Measurements from ENCODE around the gene ASB14.
A peak's percentile ranks its signal among the peaks of the same experiment; 100 is the strongest.
"Not testable (repeated sequence)": the region's sequence is repeated elsewhere in the genome, so short reads cannot be mapped to it uniquely, and the experiment has no call there.

ASB14 gene

GRCh38 chr3:57309769-57310360 lies 17.4 kb upstream of the ASB14 start:
- ChIA-PET CTCF (no interaction called here), POLR2A (ENCODE audit: low non-redundant PET) (no interaction called here)
- DNase-seq (ENCODE audit: low spot score): no peak
- TF ChIP-seq CTCF (conservative IDR thresholded peaks at IDR 0.05; ENCODE audit: low read depth): no peak
- no peak overlapping the region for H3K27ac ChIP-seq

- CTCF ChIA-PET; POLR2A ChIA-PET (ENCODE audit: low non-redundant PET); H3K27ac ChIP-seq: not testable (repeated sequence)
- DNase-seq (ENCODE audit: low spot score): peak; percentile 16
Observed at GRCh38 chr3:57303520-57303919, 11.0 kb upstream of the ASB14 start.

GRCh38 chr3:57298041-57298440 lies 5.6 kb upstream of the ASB14 start:
- H3K27ac ChIP-seq: no peak overlapping the region
- ChIA-PET POLR2A (ENCODE audit: low non-redundant PET) (no interaction called here), CTCF (no interaction called here)
- TF ChIP-seq CTCF (conservative IDR thresholded peaks at IDR 0.05; ENCODE audit: low read depth): no peak
- DNase-seq (ENCODE audit: low spot score): peak; percentile 65

- POLR2A ChIA-PET (ENCODE audit: low non-redundant PET): no interaction called here
- CTCF ChIA-PET: no interaction called here
Observed at GRCh38 chr3:57292897-57293526, 527 bp upstream of the ASB14 start.

GRCh38 chr3:57288403-57288802 lies 4.1 kb downstream of the ASB14 start:
- TF ChIP-seq CTCF (conservative IDR thresholded peaks at IDR 0.05; ENCODE audit: low read depth): no peak
- ChIA-PET POLR2A (ENCODE audit: low non-redundant PET) (no interaction called here), CTCF (no interaction called here)
- DNase-seq (ENCODE audit: low spot score): no peak
- no peak overlapping the region for H3K27ac ChIP-seq

More at GRCh38 chr3:57292897-57293526, 527 bp upstream of the ASB14 start:
- H3K27ac ChIP-seq: no peak overlapping the region
- TF ChIP-seq CTCF (conservative IDR thresholded peaks at IDR 0.05; ENCODE audit: low read depth): no peak
- no peak for DNase-seq (ENCODE audit: low spot score)

GRCh38 chr3:57287205-57287604 lies 5.3 kb downstream of the ASB14 start:
- ChIA-PET POLR2A (ENCODE audit: low non-redundant PET) (no interaction called here), CTCF (interaction anchor here (0.7 kb wide), 1 partner anchor 77 kb away, joined by 3 read pairs; no protein-coding TSS in a partner anchor)
- no peak for TF ChIP-seq CTCF (conservative IDR thresholded peaks at IDR 0.05; ENCODE audit: low read depth)

GRCh38 chr3:57283334-57283733 lies 9.2 kb downstream of the ASB14 start:
- H3K27ac ChIP-seq: no peak overlapping the region
- no peak for TF ChIP-seq CTCF (conservative IDR thresholded peaks at IDR 0.05; ENCODE audit: low read depth)
- DNase-seq (ENCODE audit: low spot score): no peak
- CTCF ChIA-PET: no interaction called here
- POLR2A ChIA-PET (ENCODE audit: low non-redundant PET): no interaction called here

More at GRCh38 chr3:57287205-57287604, 5.3 kb downstream of the ASB14 start:
- no peak for DNase-seq (ENCODE audit: low spot score)
- H3K27ac ChIP-seq: no peak overlapping the region

Measured in RWPE1 (cell line).